SK-N-SH (cell line): ENCODE results near the gene SKI. TPM values are rescaled to one million over a fixed set of nuclear protein-coding genes. Genes with fewer than 3 reads are reported as not detected.
A peak's percentile ranks its signal among the peaks of the same experiment; 100 is the strongest.

Experiments
- CTCF ChIA-PET: fragments of 300-600, 350-600 bp; formaldehyde crosslinking; extraction: SDS; loops from one replicate; lab custom pipeline; 2021; lab: Yijun Ruan, JAX
- POLR2A ChIA-PET: fragments of 350-600 bp; sonication (Branson Sonifier 250); formaldehyde crosslinking; extraction: SDS; loops from one replicate; lab custom pipeline; 2020; ENCODE audit warnings: antibody characterized with exemption, inconsistent platforms; lab: Yijun Ruan, JAX
- DNase-seq: peaks from one replicate; pipeline ENCODE4 v3.0.0; 2012
- H2AFZ ChIP-seq: fragments of 200-600 bp; sonication (generic); 2 replicates; pipeline ENCODE4 v1.8.1; 2016; ENCODE audit warnings: antibody characterized with exemption, mild to moderate bottlenecking, low read depth
- H3F3A ChIP-seq: fragments of 200-600 bp; sonication (generic); replicated peaks from 2 replicates; pipeline ENCODE3; 2016; ENCODE audit warnings: antibody characterized with exemption, mild to moderate bottlenecking; ENCODE audit not compliant: insufficient read depth
- H3K27ac ChIP-seq, 2 experiments: fragments of 200-500 bp in 1 of 2; fragments of 200-600 bp in 1 of 2; sonication (Bioruptor generic) in 1 of 2; sonication (generic), shearing (Covaris generic) in 1 of 2; 2 replicates each; pipeline versions ENCODE4 v1.5.1 to v1.6.1; 2014 to 2016; ENCODE audit warnings: low read depth in 2 of 2, inconsistent platforms in 1 of 2, low read length in 1 of 2, mild to moderate bottlenecking in 1 of 2, mixed read lengths in 1 of 2
- H3K27me3 ChIP-seq: fragments of 200-600 bp; sonication (generic), shearing (Covaris generic); 2 replicates; pipeline ENCODE4 v1.6.1; 2016; ENCODE audit warnings: mixed run types; ENCODE audit not compliant: insufficient read depth
- H3K36me3 ChIP-seq, 2 experiments: fragments of 200-500 bp in 1 of 2; fragments of 200-600 bp in 1 of 2; sonication (Bioruptor generic) in 1 of 2; sonication (generic) in 1 of 2; replicated peaks in 1 of 2; 2 replicates each; pipeline versions ENCODE3 to v1.5.1; 2014 to 2016; ENCODE audit warnings: low read length in 1 of 2, mild to moderate bottlenecking in 1 of 2; ENCODE audit not compliant: insufficient read depth in 2 of 2, control insufficient read depth in 1 of 2
- H3K4me1 ChIP-seq, 2 experiments: fragments of 200-500 bp in 1 of 2; fragments of 200-600 bp in 1 of 2; sonication (Bioruptor generic) in 1 of 2; sonication (generic), shearing (Covaris generic) in 1 of 2; 2 replicates each; pipeline versions ENCODE4 v1.5.1 to v1.6.1; 2014 to 2016; ENCODE audit warnings: low read depth in 1 of 2, low read length in 1 of 2, mixed run types in 1 of 2; ENCODE audit not compliant: insufficient read depth in 2 of 2, control insufficient read depth in 1 of 2
- H3K4me2 ChIP-seq: fragments of 200-600 bp; sonication (generic), shearing (Covaris generic); 2 replicates; pipeline ENCODE4 v1.6.1; 2017; ENCODE audit warnings: mixed run types
- H3K4me3 ChIP-seq, 2 experiments: fragments of 200-500 bp in 1 of 2; fragments of 200-600 bp in 1 of 2; sonication (Bioruptor generic) in 1 of 2; sonication (generic), shearing (Covaris generic) in 1 of 2; 2 replicates each; pipeline versions ENCODE4 v1.5.1 to v1.8.1; 2014 to 2016; ENCODE audit warnings: low read depth in 2 of 2, inconsistent platforms in 1 of 2, low read length in 1 of 2, mild to moderate bottlenecking in 1 of 2, mixed read lengths in 1 of 2, moderate library complexity in 1 of 2
- H3K79me2 ChIP-seq: fragments of 200-600 bp; sonication (generic); 2 replicates; pipeline ENCODE4 v1.8.1; 2017; ENCODE audit warnings: mild to moderate bottlenecking; ENCODE audit not compliant: insufficient read depth
- H3K9ac ChIP-seq: fragments of 200-600 bp; sonication (generic); 2 replicates; pipeline ENCODE4 v1.6.1; 2017; ENCODE audit warnings: mixed run types
- H3K9me2 ChIP-seq: fragments of 200-600 bp; sonication (generic); 2 replicates; pipeline ENCODE4 v1.6.1; 2017; ENCODE audit warnings: mixed run types
- H3K9me3 ChIP-seq: fragments of 200-600 bp; sonication (generic); 2 replicates; pipeline ENCODE4 v1.6.1; 2017; ENCODE audit warnings: mixed run types, mild to moderate bottlenecking, moderate library complexity
- H4K20me1 ChIP-seq: fragments of 200-600 bp; sonication (generic); 2 replicates; pipeline ENCODE4 v1.6.1; 2017; ENCODE audit warnings: mild to moderate bottlenecking, mixed run types; ENCODE audit not compliant: insufficient read depth
- CHD2 ChIP-seq: fragments of 150-350 bp; IDR thresholded peaks from 2 replicates; pipeline ENCODE4 v1.6.1; 2018; ENCODE audit warnings: low read length; ENCODE audit not compliant: partially characterized antibody
- CTCF ChIP-seq: fragments of 200-600 bp; sonication (generic); IDR thresholded peaks from 2 replicates; pipeline ENCODE4 v1.6.1; 2017; ENCODE audit warnings: antibody characterized with exemption, mild to moderate bottlenecking, moderate library complexity
- ELF1 ChIP-seq: IDR thresholded peaks from 2 replicates; pipeline ENCODE4 v1.4.0; 2012
- EZH2phosphoT487 ChIP-seq: fragments of 200-600 bp; sonication (generic); IDR thresholded peaks from 2 replicates; pipeline ENCODE4 v1.6.1; 2017; ENCODE audit warnings: low read depth, mixed run types, mild to moderate bottlenecking, antibody characterized with exemption, moderate library complexity, borderline replicate concordance
- GABPA ChIP-seq: IDR thresholded peaks from 2 replicates; pipeline ENCODE4 v1.4.0; 2012; ENCODE audit warnings: low read depth, mild to moderate bottlenecking
- GATA2 ChIP-seq: sonication (generic); formaldehyde crosslinking; IDR thresholded peaks from 2 replicates; pipeline ENCODE4 v1.5.0; 2020; ENCODE audit warnings: mild to moderate bottlenecking, missing genetic modification reagents
- MXI1 ChIP-seq: IDR thresholded peaks from 2 replicates; pipeline ENCODE4 v1.6.1; 2012; ENCODE audit warnings: mild to moderate bottlenecking, low read depth, low read length, improper control_type of control experiment
- NFIC ChIP-seq: IDR thresholded peaks from 2 replicates; pipeline ENCODE4 v1.4.0; 2012; ENCODE audit warnings: borderline replicate concordance
- PBX3 ChIP-seq: IDR thresholded peaks from 2 replicates; pipeline ENCODE4; 2012
- RAD21 ChIP-seq: IDR thresholded peaks from 2 replicates; pipeline ENCODE4 v1.6.1; 2012; ENCODE audit warnings: mild to moderate bottlenecking, low read length
- RFX5 ChIP-seq: IDR thresholded peaks from 2 replicates; pipeline ENCODE4 v1.6.1; 2012; ENCODE audit warnings: mild to moderate bottlenecking, improper control_type of control experiment, low read length
- RXRA ChIP-seq: IDR thresholded peaks from 2 replicates; pipeline ENCODE4 v1.4.0; 2012; ENCODE audit warnings: low read depth, mild to moderate bottlenecking, borderline replicate concordance
- SIN3A ChIP-seq: IDR thresholded peaks from 2 replicates; pipeline ENCODE4 v1.6.1; 2012; ENCODE audit warnings: low read depth, mild to moderate bottlenecking, low read length, moderate library complexity, borderline replicate concordance
- SMC3 ChIP-seq: IDR thresholded peaks from 2 replicates; pipeline ENCODE4 v1.6.1; 2012; ENCODE audit warnings: low read depth, low read length, improper control_type of control experiment
- USF1 ChIP-seq: IDR thresholded peaks from 2 replicates; pipeline ENCODE4 v1.4.0; 2012; ENCODE audit warnings: low read depth, borderline replicate concordance
- USF2 ChIP-seq: fragments of 150-350 bp; IDR thresholded peaks from 2 replicates; pipeline ENCODE4 v1.6.1; 2017; ENCODE audit warnings: antibody characterized with exemption, low read length, low read depth, borderline replicate concordance
- YY1 ChIP-seq: IDR thresholded peaks from 2 replicates; pipeline ENCODE4 v1.4.0; 2012; ENCODE audit warnings: low read depth, mild to moderate bottlenecking
- WGBS: methylation state at CpG from one replicate; pipeline ENCODE4 v1.1.6; 2017; ENCODE audit warnings: low lambda C conversion rate; 5-methylcytosine and 5-hydroxymethylcytosine counted together
- polyA plus RNA-seq, 3 experiments: library from polyadenylated mRNA; depleted of rRNA; stranded (reverse); fragments of >200 nt; gene quantifications; 2 replicates each; pipeline ENCODE4 v1.2.3, GENCODE V29; 2012

The SKI gene
- polyA plus RNA-seq, 1 of the 3 experiments (the other 2 are of a cell fraction) = 7.2 TPM

GRCh38 chr1:2289607-2290006 lies 61.5 kb downstream of the SKI start (continued):
- TF ChIP-seq CTCF = no peak
- no peak for TF ChIP-seq GATA2 (CRISPR knock-in tag)
- TF ChIP-seq ELF1 = no peak
- TF ChIP-seq PBX3 = no peak
- TF ChIP-seq SIN3A = no peak
- no peak for TF ChIP-seq EZH2phosphoT487
- TF ChIP-seq RFX5 = no peak
- no peak for TF ChIP-seq MXI1
- no peak for TF ChIP-seq RAD21
- TF ChIP-seq NFIC = no peak
- no peak for TF ChIP-seq YY1
- TF ChIP-seq, all 33 proteins: peak for 0

- POLR2A ChIA-PET = no interaction called here
- TF ChIP-seq CTCF = no peak
- no peak for TF ChIP-seq GATA2 (CRISPR knock-in tag)
- TF ChIP-seq USF1 = no peak
- TF ChIP-seq CHD2 = no peak
- no peak for TF ChIP-seq SMC3
- no peak for TF ChIP-seq GABPA
- TF ChIP-seq RXRA = no peak
- TF ChIP-seq NFIC = no peak
- TF ChIP-seq SIN3A = no peak
- no peak for TF ChIP-seq YY1
- TF ChIP-seq USF2 = no peak
- TF ChIP-seq, all 33 proteins: peak for 0
- Histone ChIP-seq H3K27me3 (no peaks in the 10 kb centered on the region), H3K4me3 (no peak overlapping the region), H3K4me1 (peaks cover 0 to 51% of the 10 kb centered on the region in 2 experiments; a peak in 2 of 4 replicates), H3K27ac (peak overlapping the region; percentile 40 to 56; a peak in 3 of 4 replicates), H3F3A (no peaks in the 10 kb centered on the region), H3K36me3 (no peaks in the 10 kb centered on the region), H2AFZ (no peak overlapping the region), H3K4me2 (no peak overlapping the region), H4K20me1 (peaks cover 94% of the 10 kb centered on the region), H3K9me3 (no peaks in the 10 kb centered on the region), H3K9me2 (no peaks in the 10 kb centered on the region), H3K79me2 (peaks cover 97% of the 10 kb centered on the region), H3K9ac (no peak overlapping the region)
- DNase-seq = no peak
- WGBS = no CpG with 5 or more reads among the region's 7 CpGs
- CTCF ChIA-PET = interaction anchor here (1.3 to 2.4 kb wide), 2 partner anchors 17 to 24 kb away, joined by 3 to 5 read pairs; no protein-coding TSS in a partner anchor
Measured at GRCh38 chr1:2290171-2290578, 62.1 kb downstream of the SKI start.
